Measurements from ENCODE around the gene SCAMP4. TPM values are rescaled to one million over a fixed set of nuclear protein-coding genes. Genes with fewer than 3 reads are reported as not detected.

Gene SCAMP4
- total RNA-seq, 1 donor from 2014 or later: 322 TPM

DNA sequence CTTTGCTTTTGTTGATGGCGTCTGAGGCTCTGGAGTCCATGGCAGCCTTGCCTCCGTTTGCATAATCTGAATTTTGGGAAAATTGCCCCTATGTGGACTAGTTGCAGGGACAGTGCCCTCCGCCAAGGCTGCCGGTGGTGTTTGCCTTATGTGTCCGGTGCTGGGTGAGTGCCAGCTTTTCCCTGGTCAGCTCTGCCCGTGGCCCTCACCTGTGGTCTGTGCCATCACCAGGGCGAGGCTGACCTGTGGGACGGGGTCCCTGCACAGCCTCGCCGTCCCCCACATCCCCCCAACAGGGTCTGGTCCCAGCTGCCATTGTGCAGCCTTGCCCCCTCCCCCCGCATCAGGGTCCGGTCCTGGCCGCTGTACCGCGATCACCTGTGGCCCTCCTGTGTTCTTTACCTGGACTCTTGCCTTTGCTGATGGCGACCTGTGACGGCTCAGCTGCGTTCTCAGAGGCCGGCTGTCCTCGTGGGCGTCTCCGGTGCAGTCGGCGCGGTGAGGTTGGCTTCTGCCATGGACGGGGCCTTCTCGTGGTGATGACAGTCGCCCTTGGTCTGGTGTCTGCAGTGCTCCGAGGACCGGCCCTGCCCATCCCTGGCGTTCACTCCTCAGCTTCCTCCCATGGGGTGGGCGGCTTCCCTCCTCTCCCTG is 48.4 kb downstream of the SCAMP4 start:
- Histone ChIP-seq H3K4me3 (no peak overlapping the region), H3K4me1 (no peaks in the 10 kb centered on the region), H3K9me3 (no peaks in the 10 kb centered on the region), H3K36me3 (peaks cover 0 to 14% of the 10 kb centered on the region in 2 donors), H3K27ac (no peak overlapping the region), H3K27me3 (no peaks in the 10 kb centered on the region)
- TF ChIP-seq, protein P1, sequence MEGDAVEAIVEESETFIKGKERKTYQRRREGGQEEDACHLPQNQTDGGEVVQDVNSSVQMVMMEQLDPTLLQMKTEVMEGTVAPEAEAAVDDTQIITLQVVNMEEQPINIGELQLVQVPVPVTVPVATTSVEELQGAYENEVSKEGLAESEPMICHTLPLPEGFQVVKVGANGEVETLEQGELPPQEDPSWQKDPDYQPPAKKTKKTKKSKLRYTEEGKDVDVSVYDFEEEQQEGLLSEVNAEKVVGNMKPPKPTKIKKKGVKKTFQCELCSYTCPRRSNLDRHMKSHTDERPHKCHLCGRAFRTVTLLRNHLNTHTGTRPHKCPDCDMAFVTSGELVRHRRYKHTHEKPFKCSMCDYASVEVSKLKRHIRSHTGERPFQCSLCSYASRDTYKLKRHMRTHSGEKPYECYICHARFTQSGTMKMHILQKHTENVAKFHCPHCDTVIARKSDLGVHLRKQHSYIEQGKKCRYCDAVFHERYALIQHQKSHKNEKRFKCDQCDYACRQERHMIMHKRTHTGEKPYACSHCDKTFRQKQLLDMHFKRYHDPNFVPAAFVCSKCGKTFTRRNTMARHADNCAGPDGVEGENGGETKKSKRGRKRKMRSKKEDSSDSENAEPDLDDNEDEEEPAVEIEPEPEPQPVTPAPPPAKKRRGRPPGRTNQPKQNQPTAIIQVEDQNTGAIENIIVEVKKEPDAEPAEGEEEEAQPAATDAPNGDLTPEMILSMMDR (IDR thresholded peaks at IDR 0.05): no peak
- intact Hi-C loops (cut with DNase I): no loop called here
- no peak for DNase-seq (ENCODE audit: low spot score in 2 of 2)

DNA sequence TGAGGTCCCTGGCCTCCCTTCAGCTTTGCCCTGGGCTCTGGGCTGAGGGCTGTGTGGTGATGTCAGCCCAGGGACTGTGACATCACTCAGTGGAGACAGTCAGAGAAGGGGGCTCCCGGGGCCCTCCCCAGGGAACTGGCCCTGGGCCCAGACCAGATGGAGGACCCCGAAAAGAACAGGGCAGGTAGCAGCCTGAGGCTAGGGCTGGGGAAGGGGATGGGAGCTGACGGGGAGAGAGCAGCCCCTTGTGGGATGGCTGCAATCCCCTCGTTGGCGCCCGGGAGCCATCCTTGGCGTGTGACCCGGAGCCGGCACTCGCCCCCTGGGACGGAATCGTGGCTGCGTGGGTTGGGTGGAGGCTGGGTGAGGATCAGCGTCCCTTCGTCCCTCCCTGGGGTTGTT is 49.3 kb downstream of the SCAMP4 start:
- TF ChIP-seq, protein P1 (IDR thresholded peaks at IDR 0.05): no peak
- intact Hi-C loops (cut with DNase I): no loop called here
- Histone ChIP-seq H3K4me3 (no peak overlapping the region), H3K36me3 (peaks cover 0 to 14% of the 10 kb centered on the region in 2 donors), H3K27me3 (no peaks in the 10 kb centered on the region), H3K4me1 (no peaks in the 10 kb centered on the region), H3K9me3 (no peaks in the 10 kb centered on the region), H3K27ac (no peak overlapping the region)
- no peak for DNase-seq (ENCODE audit: low spot score in 2 of 2)

DNA sequence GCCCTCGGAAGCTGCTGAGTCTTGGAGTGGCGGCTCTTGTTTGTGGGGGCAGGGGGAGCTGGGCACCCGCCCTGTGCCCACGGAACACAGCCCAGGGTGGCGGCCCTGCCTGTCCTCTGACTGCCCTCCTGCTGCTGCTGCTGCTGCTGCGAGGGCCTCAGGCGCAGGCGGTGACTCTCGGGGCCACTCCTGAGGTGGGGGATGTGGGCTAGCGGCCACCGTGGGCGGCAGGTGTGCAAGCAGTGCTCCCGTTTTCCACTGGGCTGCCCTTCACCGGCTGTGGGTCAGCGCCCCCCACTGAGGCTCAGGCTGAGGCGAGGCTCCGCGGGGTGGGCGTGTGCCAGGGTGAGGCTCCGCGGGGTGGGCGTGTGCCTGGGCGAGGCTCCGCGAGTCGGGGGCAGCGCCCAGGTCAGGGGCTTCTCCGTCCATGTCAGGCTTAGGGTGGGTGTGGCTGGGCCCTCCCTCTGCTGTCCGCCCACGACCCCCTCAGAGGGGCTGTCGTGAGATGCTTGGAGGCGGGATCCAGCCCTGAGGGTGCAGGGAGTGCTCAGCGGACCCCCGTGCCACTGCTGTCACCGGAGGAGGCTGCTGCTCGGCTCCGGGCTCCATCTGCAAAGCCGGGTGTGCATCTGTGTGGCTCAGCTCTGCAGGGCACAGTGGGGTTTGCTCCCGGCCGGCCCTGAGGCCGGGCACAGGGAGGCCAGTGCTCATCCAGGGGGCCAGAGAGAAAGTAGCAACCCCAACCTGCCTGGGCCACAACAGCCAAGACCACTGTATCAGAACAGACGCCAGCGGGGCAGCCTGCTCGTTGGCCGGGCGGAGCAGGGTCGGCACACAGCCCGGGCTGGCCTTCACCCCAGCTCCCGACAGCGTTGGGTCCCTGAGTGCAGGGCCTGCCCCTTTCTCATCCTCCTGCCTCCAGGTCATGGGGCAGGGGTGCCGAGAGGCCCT is 50.2 kb downstream of the SCAMP4 start:
- H3K9me3 ChIP-seq: no peaks in the 10 kb centered on the region
- no peaks in the 10 kb centered on the region for H3K4me1 ChIP-seq
- no peak overlapping the region for H3K4me3 ChIP-seq
- no peaks in the 10 kb centered on the region for H3K27me3 ChIP-seq
- no peak overlapping the region for H3K27ac ChIP-seq
- TF ChIP-seq, protein P1 (IDR thresholded peaks at IDR 0.05): no peak
- no peak for DNase-seq (ENCODE audit: low spot score in 2 of 2)
- peaks cover 0 to 14% of the 10 kb centered on the region in 2 donors for H3K36me3 ChIP-seq
- intact Hi-C loops (cut with DNase I): no loop called here

DNA sequence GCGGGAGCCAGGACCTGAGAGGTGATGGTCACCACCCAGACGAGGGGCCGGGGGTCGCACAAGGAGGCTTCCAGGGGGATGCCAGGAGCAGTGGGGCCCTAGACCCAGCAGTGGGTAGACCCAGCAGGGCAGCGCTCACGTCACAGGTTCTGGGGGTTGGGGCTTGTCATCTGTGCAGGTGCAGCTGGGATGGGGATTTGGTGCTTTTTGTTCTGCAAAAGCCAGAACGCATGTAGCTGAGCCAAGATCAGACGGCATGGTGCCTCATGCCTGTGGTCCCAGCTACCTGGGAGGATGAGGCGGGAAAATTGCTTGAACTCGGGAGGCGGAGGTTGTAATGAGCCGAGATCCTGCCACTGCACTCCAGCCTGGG is 50.9 kb downstream of the SCAMP4 start:
- DNase-seq (ENCODE audit: low spot score in 2 of 2): no peak
- no peak overlapping the region for H3K27ac ChIP-seq
- intact Hi-C loops (cut with DNase I): no loop called here

DNA sequence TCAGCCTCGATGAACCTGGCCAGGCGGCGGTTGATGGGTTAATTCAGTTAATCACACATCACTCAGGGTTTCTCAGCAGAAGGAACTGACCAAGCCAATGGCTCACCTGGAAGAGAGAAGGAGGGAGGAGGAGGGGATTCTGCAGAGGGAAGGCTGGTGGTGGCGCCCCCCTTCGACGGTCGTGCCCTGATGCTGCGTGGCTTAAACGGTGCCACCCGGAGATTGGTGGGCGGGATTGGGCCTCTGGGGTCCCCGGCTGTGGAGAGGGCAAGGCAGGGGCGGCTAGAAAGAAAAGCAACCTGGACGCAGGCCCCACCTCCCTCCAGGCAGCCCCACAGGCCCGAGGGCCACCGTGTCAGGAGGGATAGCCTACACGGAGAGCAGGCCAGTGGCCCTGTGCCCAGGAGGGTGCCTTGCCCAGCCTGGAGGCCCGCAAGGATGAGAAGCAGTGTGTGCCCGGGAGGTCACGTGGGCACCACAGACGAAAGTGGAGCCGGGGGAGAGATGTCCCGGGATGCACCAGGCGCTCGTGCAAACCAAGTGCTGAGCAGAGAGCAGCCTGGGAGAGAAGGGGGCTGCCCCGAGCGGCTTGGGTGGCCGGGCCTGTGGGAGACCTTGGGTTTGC is 51.8 kb downstream of the SCAMP4 start:
- Histone ChIP-seq H3K4me1 (no peaks in the 10 kb centered on the region), H3K27ac (no peak overlapping the region), H3K36me3 (peaks cover 0 to 12% of the 10 kb centered on the region in 2 donors), H3K4me3 (no peak overlapping the region), H3K27me3 (no peaks in the 10 kb centered on the region), H3K9me3 (no peaks in the 10 kb centered on the region)
- no peak for DNase-seq (ENCODE audit: low spot score in 2 of 2)
- intact Hi-C loops (cut with DNase I): no loop called here
- TF ChIP-seq, protein P1 (IDR thresholded peaks at IDR 0.05): no peak

More for the DNA sequence above, 50.9 kb downstream of the SCAMP4 start:
- Histone ChIP-seq H3K36me3 (peaks cover 0 to 14% of the 10 kb centered on the region in 2 donors), H3K9me3 (no peaks in the 10 kb centered on the region), H3K4me1 (no peaks in the 10 kb centered on the region), H3K4me3 (no peak overlapping the region), H3K27me3 (no peaks in the 10 kb centered on the region)
- TF ChIP-seq, protein P1 (IDR thresholded peaks at IDR 0.05): no peak
